Smooth muscle cell (in vitro differentiated cells): Measurements from ENCODE around the gene CLSTN3. TPM values are rescaled to one million over a fixed set of nuclear protein-coding genes. Genes with fewer than 3 reads are reported as not detected.

Source experiments
- DNase-seq: peaks from one replicate; lab custom pipeline; 2025; ENCODE audit not compliant: unreplicated experiment; lab: John Stamatoyannopoulos, UW
- H2AFZ ChIP-seq: fragments of 200-600 bp; sonication (generic); 2 replicates; pipeline ENCODE4 v1.6.0; 2016; ENCODE audit warnings: antibody characterized with exemption, low read depth, mild to moderate bottlenecking
- H3F3A ChIP-seq: fragments of 200-600 bp; sonication (generic); 2 replicates; pipeline ENCODE4 v1.6.0; 2017; ENCODE audit warnings: antibody characterized with exemption, low read depth
- H3K27ac ChIP-seq: fragments of 200-600 bp; sonication (generic); 2 replicates; pipeline ENCODE4 v1.5.1; 2016; ENCODE audit warnings: low read depth, mild to moderate bottlenecking
- H3K27me3 ChIP-seq: fragments of 200-600 bp; sonication (generic); 2 replicates; pipeline ENCODE4 v1.6.1; 2016; ENCODE audit warnings: low read depth, mild to moderate bottlenecking
- H3K36me3 ChIP-seq: fragments of 200-600 bp; sonication (generic); 2 replicates; pipeline ENCODE4 v1.5.1; 2016; ENCODE audit warnings: low read depth
- H3K4me1 ChIP-seq: fragments of 200-600 bp; sonication (generic); 2 replicates; pipeline ENCODE4 v1.5.1; 2016; ENCODE audit warnings: low read depth
- H3K4me2 ChIP-seq: fragments of 200-600 bp; sonication (generic); 2 replicates; pipeline ENCODE4 v1.6.0; 2016; ENCODE audit warnings: mild to moderate bottlenecking
- H3K4me3 ChIP-seq: fragments of 200-600 bp; sonication (generic); 2 replicates; pipeline ENCODE4 v1.5.1; 2016; ENCODE audit warnings: mild to moderate bottlenecking
- H3K79me2 ChIP-seq: fragments of 200-600 bp; sonication (generic); 2 replicates; pipeline ENCODE4 v1.6.0; 2016; ENCODE audit warnings: low read depth, mild to moderate bottlenecking
- H3K9ac ChIP-seq: fragments of 200-600 bp; sonication (generic); 2 replicates; pipeline ENCODE4 v1.6.0; 2016; ENCODE audit warnings: low read depth
- H3K9me3 ChIP-seq: fragments of 200-600 bp; sonication (generic); replicated peaks from 2 replicates; pipeline ENCODE4 v1.5.1; 2016; ENCODE audit warnings: low read depth
- H4K20me1 ChIP-seq: fragments of 200-600 bp; sonication (generic); 2 replicates; pipeline ENCODE4 v1.6.0; 2016; ENCODE audit warnings: low read depth
- CTCF ChIP-seq: fragments of 200-600 bp; sonication (generic); IDR thresholded peaks from 2 replicates; pipeline ENCODE4 v1.5.1; 2017; ENCODE audit warnings: borderline replicate concordance, mild to moderate bottlenecking, antibody characterized with exemption; ENCODE audit not compliant: insufficient read depth, poor library complexity, severe bottlenecking
- WGBS: methylation state at CpG from one replicate; pipeline ENCODE4 v1.1.7; 2016; ENCODE audit warnings: low lambda C conversion rate; 5-methylcytosine and 5-hydroxymethylcytosine counted together
- polyA plus RNA-seq: library from polyadenylated mRNA; unstranded; fragments of >200 nt; fragmentation: Nextera tagmentation; extraction: Ambion mirVana; gene quantifications from 2 replicates; pipeline ENCODE4 v1.2.1, GENCODE V29; 2016
- total RNA-seq: library from RNA; depleted of rRNA; stranded (reverse); fragments of >200 nt; gene quantifications from 2 replicates; pipeline ENCODE4 v1.2.3, GENCODE V29; 2014

CLSTN3 gene
- total and polyA plus RNA-seq, 2 experiments from 2014 or later = 12.4 to 51.0 TPM

GRCh38 chr12:7093486-7093885 is 36.7 kb upstream of the CLSTN3 start:
- Histone ChIP-seq H3K4me3 (no peak overlapping the region), H3K79me2 (no peaks in the 10 kb centered on the region), H3F3A (no peaks in the 10 kb centered on the region), H3K9me3 (no peaks in the 10 kb centered on the region), H3K4me2 (no peak overlapping the region), H3K4me1 (no peaks in the 10 kb centered on the region), H3K9ac (no peak overlapping the region), H3K36me3 (no peaks in the 10 kb centered on the region), H2AFZ (no peak overlapping the region), H3K27ac (no peak overlapping the region), H3K27me3 (no peaks in the 10 kb centered on the region), H4K20me1 (no peaks in the 10 kb centered on the region)
- TF ChIP-seq CTCF = no peak
- 76% methylated on average over 5 of the region's 5 CpGs for WGBS
- no peak for DNase-seq

GRCh38 chr12:7093892-7094291 is 36.3 kb upstream of the CLSTN3 start:
- H3K79me2 ChIP-seq = no peaks in the 10 kb centered on the region
- H3K9me3 ChIP-seq = no peaks in the 10 kb centered on the region
- H3K27ac ChIP-seq = no peak overlapping the region
- no peak overlapping the region for H3K4me2 ChIP-seq
- no peak for DNase-seq
- no peaks in the 10 kb centered on the region for H3K27me3 ChIP-seq
- H3F3A ChIP-seq = no peaks in the 10 kb centered on the region
- WGBS = 95% methylated on average over 10 of the region's 10 CpGs
- no peak overlapping the region for H3K9ac ChIP-seq
- no peaks in the 10 kb centered on the region for H4K20me1 ChIP-seq
- H3K36me3 ChIP-seq = no peaks in the 10 kb centered on the region
- H3K4me1 ChIP-seq = no peaks in the 10 kb centered on the region
- no peak for TF ChIP-seq CTCF
- no peak overlapping the region for H3K4me3 ChIP-seq
- H2AFZ ChIP-seq = no peak overlapping the region

GRCh38 chr12:7096006-7096932 is 33.9 kb upstream of the CLSTN3 start:
- Histone ChIP-seq H4K20me1 (no peaks in the 10 kb centered on the region), H3K4me1 (no peaks in the 10 kb centered on the region), H3K4me2 (no peak overlapping the region), H3K9me3 (no peaks in the 10 kb centered on the region), H3K4me3 (no peak overlapping the region), H3F3A (no peaks in the 10 kb centered on the region), H3K79me2 (no peaks in the 10 kb centered on the region), H3K36me3 (no peaks in the 10 kb centered on the region), H2AFZ (no peak overlapping the region), H3K27ac (no peak overlapping the region), H3K27me3 (no peaks in the 10 kb centered on the region), H3K9ac (no peak overlapping the region)
- no peak for DNase-seq
- WGBS = 94% methylated on average over 24 of the region's 26 CpGs
- no peak for TF ChIP-seq CTCF
